ENCODE measurements around the gene MED1. TPM values are rescaled to one million over a fixed set of nuclear protein-coding genes. Genes with fewer than 3 reads are reported as not detected.

MED1 gene
- total RNA-seq, 1 donor from 2014 or later, result 18.7 TPM

GRCh38 chr17:39364236-39365025 lies 86.6 kb downstream of the MED1 start:
- ATAC-seq, result no peak

GRCh38 chr17:39361064-39361463 lies 90.0 kb downstream of the MED1 start:
- ATAC-seq, result no peak

- ATAC-seq, result no peak
These were observed 90.5 kb downstream of the MED1 start for GRCh38 chr17:39360537-39360936.

- ATAC-seq, result no peak
These were observed 91.1 kb downstream of the MED1 start for GRCh38 chr17:39359994-39360393.

GRCh38 chr17:39357986-39358385 lies 93.1 kb downstream of the MED1 start:
- ATAC-seq, result no peak

- ATAC-seq, result no peak
These were observed 93.6 kb downstream of the MED1 start for GRCh38 chr17:39357488-39357887.

Other genes with a start within 250 kb of the MED1 start
- 0.60 TPM for gene STAC2, start 225.3 kb downstream of the MED1 start, total RNA-seq
- 8.3 TPM for gene FBXL20, start 49.6 kb downstream of the MED1 start, total RNA-seq
- 34.4 TPM for gene CDK12, start 10.2 kb upstream of the MED1 start, total RNA-seq
- gene NEUROD2, start 156.7 kb upstream of the MED1 start, total RNA-seq, result not detected
- 1.6 TPM for gene PPP1R1B, start 175.7 kb upstream of the MED1 start, total RNA-seq
- gene STARD3, start 185.9 kb upstream of the MED1 start, total RNA-seq, result 28.0 TPM
- gene TCAP, start 214.1 kb upstream of the MED1 start, total RNA-seq, result 0.40 TPM
- gene PNMT, start 217.2 kb upstream of the MED1 start, total RNA-seq, result 1.1 TPM
- gene PGAP3, start 236.8 kb upstream of the MED1 start, total RNA-seq, result 22.4 TPM
- 118 TPM for gene ERBB2, start 248.8 kb upstream of the MED1 start, total RNA-seq

All from esophagus mucosa (tissue), 1 donor.